GM21737 (cell line): ENCODE results near the gene WNK2.

Experiments
- ATAC-seq: cut with Tn5 transposase; IDR thresholded peaks from one replicate; pipeline ENCODE4 v1.9.1; 2021; ENCODE audit warnings: mild to moderate bottlenecking, moderate library complexity; ENCODE audit not compliant: unreplicated experiment

The WNK2 gene

GRCh38 chr9:93212409-93212808 lies 28.5 kb downstream of the WNK2 start:
- no peak for ATAC-seq

GRCh38 chr9:93216073-93216365 lies 32.1 kb downstream of the WNK2 start:
- ATAC-seq: no peak

- no peak for ATAC-seq
Measured at GRCh38 chr9:93217706-93218105, 33.8 kb downstream of the WNK2 start.

- no peak for ATAC-seq
Measured at GRCh38 chr9:93218161-93218560, 34.2 kb downstream of the WNK2 start.

GRCh38 chr9:93218671-93219420 lies 34.9 kb downstream of the WNK2 start:
- ATAC-seq: no peak

GRCh38 chr9:93219692-93220091 lies 35.8 kb downstream of the WNK2 start:
- no peak for ATAC-seq

- no peak for ATAC-seq
Measured at GRCh38 chr9:93220627-93221026, 36.7 kb downstream of the WNK2 start.

GRCh38 chr9:93221044-93221443 lies 37.1 kb downstream of the WNK2 start:
- no peak for ATAC-seq

GRCh38 chr9:93222890-93223259 lies 38.9 kb downstream of the WNK2 start:
- ATAC-seq: no peak

GRCh38 chr9:93223260-93224180 lies 39.6 kb downstream of the WNK2 start:
- ATAC-seq: no peak

- ATAC-seq: no peak
Measured at GRCh38 chr9:93224591-93224990, 40.7 kb downstream of the WNK2 start.

- ATAC-seq: no peak
Measured at GRCh38 chr9:93225417-93225816, 41.5 kb downstream of the WNK2 start.

- ATAC-seq: no peak
Measured at GRCh38 chr9:93225892-93226291, 42.0 kb downstream of the WNK2 start.

GRCh38 chr9:93226819-93227218 lies 42.9 kb downstream of the WNK2 start:
- ATAC-seq: no peak

- ATAC-seq: no peak
Measured at GRCh38 chr9:93228030-93228429, 44.1 kb downstream of the WNK2 start.

GRCh38 chr9:93228453-93228852 lies 44.5 kb downstream of the WNK2 start:
- no peak for ATAC-seq

- no peak for ATAC-seq
Measured at GRCh38 chr9:93229636-93230035, 45.7 kb downstream of the WNK2 start.

GRCh38 chr9:93230185-93230584 lies 46.2 kb downstream of the WNK2 start:
- no peak for ATAC-seq

- no peak for ATAC-seq
Measured at GRCh38 chr9:93230601-93231000, 46.7 kb downstream of the WNK2 start.

- no peak for ATAC-seq
Measured at GRCh38 chr9:93231121-93231694, 47.3 kb downstream of the WNK2 start.

- ATAC-seq: no peak
Measured at GRCh38 chr9:93231716-93232115, 47.8 kb downstream of the WNK2 start.

- ATAC-seq: no peak
Measured at GRCh38 chr9:93232388-93232960, 48.5 kb downstream of the WNK2 start.
